NCI-H1092 (cell line): ENCODE data around the gene SLC22A3.
A peak's percentile ranks its signal among the peaks of the same experiment; 100 is the strongest.
"Not testable (repeated sequence)": the region's sequence is repeated elsewhere in the genome, so short reads cannot be mapped to it uniquely, and the experiment has no call there.

Source experiments
- DNase-seq: peaks from one replicate; lab custom pipeline; 2025; lab: John Stamatoyannopoulos, UW

The SLC22A3 gene

DNA sequence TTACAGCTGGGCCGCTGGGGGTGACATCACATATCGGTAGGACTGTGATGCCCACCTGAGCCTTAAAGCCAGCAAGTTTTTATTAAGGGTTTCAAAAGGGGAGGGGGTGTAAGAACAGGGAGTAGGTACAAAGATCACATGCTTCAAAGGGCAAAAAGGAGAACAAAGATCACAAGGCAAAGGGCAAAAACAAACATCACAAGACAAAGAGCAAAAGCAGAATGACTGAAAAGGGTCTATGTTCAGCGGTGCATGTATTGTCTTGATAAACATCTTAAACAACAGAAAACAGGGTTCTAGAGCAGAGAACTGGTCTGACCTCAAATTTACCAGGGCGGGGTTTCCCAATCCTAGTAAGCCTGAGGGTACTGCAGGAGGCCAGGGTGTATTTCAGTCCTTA, 101.6 kb downstream of the SLC22A3 start:
- not testable (repeated sequence) for DNase-seq

DNA sequence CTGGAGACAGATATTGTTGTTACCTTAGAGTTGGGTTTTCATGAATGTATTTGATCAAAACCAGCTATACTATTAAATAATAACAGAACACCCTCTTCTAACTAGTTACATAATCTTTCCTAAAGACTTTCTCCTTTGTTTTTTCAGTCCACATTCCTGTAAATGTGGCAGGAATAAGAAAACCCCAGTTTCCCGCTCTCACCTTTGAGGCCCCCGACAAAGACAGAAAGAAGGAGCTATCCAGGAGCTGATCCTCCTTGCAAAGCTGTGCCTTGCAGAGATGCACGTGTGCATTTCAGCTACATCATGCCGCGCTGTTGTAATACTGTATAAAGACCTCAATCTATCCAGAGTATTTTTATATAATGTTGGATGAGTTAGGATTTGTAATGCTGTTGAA, 102.7 kb downstream of the SLC22A3 start:
- no peak for DNase-seq

DNA sequence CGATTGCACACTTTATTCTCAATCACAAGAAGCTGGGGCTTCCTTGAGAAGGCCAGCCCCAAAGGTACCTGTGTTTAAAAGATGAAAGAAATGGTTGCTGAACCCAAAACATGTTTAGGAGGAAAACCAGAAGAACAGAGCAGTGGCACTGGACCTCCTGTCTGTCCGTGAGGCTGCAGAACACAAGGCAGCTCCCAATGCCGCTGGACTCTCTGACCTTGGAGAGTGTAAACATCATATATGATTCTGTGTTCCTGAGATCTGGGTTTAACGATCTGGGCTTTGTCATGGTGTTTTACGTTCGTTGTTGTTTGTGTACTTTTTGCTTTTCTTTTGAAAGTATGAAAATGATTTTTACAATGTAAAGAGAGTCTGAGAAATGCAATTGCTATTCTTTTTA, 106.1 kb downstream of the SLC22A3 start:
- DNase-seq: no peak

DNA sequence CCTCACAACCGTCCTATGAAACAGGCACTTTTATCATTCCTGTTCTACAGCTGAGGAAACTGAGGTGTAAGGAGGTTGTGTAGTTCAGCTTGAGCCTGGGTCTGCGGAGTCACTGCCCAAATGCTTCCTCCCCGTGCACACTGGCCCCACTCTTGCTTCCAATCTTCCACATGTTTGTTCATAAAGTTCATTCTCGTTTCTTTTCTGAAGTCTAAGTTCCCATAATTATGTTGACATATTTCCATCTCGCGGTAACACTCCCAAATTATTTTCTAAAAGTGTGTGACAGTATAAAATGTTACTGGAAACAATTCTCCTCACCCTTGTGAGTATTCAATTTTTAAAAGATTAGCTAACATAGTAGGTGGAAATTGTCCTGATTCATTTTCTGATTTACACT, 106.9 kb downstream of the SLC22A3 start:
- no peak for DNase-seq

DNA sequence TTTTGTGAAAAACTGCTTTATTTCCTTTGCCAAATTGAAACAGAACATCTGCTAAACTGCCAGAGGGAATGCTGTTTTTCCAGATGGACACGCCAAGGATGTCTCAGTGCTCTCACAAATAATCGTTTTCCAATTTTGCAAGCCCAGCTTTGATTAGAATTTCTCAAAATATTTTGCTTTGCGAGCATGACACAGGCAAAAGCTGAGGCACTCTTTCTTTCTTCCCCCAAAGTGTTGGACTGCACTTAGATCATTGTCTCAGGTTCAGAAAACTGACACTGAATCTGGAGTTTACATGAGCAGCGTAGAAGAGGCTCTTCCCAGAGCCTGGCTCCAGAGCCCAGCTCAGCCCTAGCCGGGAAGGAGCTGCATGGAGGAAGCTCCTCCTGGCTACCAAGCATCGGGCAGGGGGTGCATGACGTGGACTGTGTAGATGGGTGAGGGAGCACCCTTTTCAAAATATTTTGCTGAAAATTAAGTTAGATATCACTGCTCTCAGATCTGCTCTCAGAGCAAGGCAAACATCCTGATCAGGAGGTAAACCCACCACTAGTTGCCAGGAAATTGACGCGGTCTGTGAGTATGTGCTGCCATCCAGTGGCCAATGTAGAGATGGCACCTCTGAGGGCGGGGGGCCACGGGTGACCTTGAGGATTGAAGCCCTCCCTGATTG, 107.5 kb downstream of the SLC22A3 start:
- DNase-seq: peak; percentile 71

DNA sequence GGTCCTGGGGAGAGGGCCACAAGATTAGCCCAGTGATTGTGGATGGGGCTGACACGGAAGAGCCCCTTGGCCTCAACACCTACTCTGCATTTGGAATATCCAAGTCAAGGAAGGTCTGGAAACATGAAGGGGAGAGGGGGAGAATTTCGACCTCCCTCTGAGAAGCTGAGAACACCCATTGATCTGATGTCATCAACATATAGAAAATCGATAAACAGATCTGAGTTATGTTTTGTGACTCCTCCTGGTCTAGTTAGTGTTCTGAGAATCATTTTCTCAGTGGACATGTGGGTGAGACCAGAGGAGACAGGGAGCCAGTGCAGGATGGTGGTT, 108.0 kb downstream of the SLC22A3 start:
- no peak for DNase-seq

DNA sequence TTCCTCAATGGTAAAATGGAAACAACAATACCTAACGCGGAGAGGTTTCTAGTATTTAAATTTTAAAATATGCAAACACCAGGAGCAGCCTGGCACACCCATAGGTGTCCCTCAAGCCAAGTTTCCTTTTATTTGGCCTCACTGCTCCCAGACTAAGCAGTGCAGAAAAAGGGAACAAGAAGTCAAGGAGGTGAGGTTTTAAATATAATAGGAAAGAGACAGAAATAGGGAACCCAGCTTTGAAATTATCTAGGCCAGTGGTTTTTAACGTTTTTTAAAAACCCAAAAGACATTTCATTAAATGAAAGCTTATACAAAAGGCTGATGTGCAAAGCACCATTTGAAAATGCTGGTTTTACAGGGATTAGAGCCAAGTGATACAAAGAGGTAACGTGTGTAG, 109.6 kb downstream of the SLC22A3 start:
- no peak for DNase-seq

DNA sequence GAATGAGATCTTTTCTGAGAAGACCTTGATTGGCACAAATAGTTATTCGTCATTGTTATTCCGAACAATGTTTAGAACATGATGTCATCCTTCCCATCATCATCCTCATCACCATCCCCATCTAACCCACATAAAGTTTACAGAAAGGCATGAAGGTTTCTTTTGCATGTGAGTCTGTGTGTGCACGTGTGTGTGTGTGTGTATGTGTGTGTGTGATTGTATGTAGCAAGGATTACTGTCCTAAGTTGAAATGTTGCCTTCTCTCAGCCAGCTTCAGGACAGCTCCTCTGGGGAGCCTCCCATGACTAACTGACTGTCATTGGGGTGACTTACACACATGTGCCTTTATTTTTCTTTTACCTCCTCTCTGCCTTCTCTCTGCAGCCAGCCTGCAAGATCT, 113.5 kb downstream of the SLC22A3 start:
- no peak for DNase-seq

DNA sequence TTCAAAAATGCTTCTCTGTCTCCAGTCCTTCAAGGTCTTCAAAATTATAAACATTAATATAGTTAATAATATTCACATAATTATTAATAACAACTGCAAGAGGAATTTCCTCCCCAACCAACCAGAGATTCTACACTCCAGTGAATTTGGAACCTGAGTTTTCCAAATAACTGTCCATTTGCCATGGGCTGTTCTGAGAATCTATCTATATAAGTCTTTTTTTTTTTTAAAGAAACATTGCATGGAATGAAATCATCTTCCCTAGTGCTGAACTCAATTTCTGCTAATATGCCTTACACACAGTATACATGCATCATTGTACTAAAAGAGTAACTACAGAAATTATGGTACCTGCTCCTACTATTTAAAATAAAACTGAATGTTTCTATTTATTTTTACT, 113.9 kb downstream of the SLC22A3 start:
- no peak for DNase-seq

DNA sequence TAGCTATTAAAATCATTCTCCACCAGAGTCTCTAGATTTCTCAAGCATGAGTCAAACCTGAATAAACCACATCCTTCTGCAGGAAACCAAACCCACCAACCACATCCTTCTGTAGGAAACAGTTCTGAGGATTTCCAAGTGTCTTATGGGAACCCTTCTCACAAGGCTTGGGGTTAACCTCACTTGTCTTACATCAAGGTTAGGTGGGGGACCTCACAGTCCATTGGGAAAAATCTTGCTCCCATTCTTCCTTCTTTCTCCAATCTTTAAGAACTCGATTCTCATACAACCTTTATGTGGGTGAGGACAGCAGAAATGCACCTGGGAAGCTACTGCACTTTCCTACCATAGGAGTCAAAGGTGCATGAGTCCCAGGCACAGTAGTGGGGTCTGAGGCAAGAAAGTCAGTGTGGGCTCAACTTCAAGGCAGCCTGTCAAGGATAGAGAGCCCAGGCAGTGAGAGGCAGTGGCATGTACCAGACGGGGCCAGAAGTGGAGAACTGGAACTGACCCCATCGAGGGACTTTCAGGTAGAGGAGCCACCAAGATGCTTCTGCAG, 114.5 kb downstream of the SLC22A3 start:
- DNase-seq: no peak

DNA sequence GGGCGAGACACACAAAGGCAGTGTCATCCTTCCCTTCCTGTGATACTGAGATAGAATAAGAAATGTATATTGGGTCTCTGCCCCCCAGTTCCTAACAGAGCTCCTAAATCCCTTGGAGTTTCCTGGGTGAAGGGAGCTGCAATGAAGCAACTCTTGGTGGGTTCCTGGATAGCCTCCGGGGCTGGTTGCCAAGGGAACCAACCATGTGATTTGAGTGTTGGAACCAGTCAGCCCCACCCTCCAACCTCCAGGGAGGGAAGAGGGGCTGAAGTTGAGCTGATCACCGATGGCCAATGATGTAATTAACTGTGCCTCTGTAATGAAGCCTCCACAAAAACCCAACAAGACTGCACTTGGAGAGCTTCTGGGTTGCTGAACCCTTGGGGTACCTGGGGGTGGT, 116.6 kb downstream of the SLC22A3 start:
- DNase-seq: no peak

DNA sequence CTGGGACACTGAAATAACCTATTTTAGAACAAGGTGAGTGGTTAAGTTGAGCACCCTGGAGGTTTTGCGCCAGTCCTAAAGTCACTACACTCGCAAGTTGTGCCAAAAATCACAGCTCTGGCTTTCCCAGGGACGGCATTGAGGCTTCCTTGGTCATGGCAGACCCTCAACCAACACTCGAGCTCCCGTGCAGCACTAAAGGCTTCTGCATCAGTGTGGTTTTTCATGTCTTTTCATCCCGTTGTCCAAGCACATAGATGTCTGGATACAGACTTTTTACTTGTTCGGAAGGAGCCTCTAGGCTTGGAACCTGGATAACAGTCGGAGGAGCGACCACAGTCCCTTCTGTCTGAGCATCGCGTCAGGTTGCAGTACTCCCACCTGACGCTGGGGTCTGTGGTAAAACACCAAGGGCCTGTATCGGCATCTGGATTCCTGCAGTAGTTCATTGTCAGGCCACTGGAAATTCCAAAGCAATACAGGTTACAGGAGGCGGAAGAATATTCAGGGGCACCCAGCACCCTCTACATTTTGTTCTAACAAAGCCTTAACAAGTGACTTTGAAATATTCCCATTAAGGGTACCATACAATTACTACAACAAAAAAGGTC, 119.2 kb downstream of the SLC22A3 start:
- not testable (repeated sequence) for DNase-seq

DNA sequence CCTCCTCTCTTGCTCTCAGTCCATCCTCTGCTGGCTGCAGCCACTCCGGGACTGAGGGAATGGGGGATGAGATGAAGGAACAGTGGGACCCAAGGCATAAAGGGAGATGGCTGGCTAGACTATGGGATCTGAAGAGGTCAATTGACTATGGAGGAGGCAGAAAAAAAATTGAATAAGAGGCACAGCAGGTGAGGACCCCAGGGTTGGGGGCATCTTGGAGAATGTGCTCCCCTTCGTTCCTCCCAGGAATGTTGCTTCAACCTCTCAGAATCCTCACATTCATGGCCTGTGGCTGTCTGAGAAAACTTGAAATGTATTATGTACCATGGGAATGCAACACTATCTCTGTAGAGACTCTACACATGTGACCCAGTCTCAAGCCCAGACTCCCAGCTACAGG, 121.0 kb downstream of the SLC22A3 start:
- no peak for DNase-seq

DNA sequence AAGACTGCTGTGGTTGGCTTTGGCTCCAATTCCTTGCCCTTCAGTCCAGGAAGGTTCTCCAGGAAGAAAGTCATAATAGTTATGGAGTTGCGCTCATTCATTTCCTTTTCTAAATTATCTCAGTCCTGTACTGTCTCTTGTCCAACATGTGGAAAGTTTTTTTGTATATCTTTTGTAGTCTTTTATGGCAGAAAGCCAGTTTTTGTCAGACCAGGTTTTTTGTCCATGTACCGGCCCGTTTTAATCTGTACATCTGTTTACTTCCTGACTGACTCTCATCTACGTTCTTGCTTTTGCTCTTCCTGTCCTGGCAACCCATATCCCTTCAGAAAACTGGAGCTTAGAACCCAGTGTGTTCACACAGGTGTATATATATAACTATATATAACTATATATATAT, 127.9 kb downstream of the SLC22A3 start:
- DNase-seq: not testable (repeated sequence)

DNA sequence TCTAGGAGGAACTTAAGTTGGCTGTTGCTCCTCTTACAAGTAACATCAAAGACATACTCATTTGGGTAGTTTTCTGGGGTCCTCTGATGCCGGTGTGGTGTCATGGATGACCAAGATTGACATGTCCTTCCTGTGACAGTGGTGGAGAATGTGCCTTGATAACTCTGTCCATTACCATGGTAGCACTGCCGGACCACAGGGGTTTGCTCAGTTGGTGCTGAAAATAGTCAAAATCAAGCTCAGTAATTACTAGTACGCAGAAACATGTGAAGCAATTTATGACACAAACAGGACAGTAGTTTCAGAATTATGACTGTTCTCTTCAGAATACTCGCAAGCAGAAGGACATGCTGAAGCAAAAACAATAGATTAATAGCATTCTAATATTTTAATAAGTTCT, 128.9 kb downstream of the SLC22A3 start:
- not testable (repeated sequence) for DNase-seq

DNA sequence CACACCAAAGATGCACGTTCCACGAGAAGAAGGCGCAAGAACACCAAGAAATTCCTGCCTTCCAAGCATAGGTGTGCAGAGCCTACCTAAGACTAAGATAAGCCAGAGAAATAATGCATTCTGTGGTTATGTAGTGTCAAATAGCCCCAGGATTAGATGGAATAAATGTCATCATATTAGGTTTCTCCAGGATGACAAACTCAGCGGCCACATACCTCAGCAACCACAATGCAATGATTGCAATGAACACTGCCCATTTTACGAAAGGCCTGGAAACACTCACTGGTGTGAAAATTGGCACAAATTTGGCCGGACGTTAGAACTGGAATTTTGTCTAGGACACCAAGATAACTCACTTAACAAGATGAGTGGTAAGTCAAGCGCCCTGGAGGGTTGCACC, 129.7 kb downstream of the SLC22A3 start:
- no peak for DNase-seq

DNA sequence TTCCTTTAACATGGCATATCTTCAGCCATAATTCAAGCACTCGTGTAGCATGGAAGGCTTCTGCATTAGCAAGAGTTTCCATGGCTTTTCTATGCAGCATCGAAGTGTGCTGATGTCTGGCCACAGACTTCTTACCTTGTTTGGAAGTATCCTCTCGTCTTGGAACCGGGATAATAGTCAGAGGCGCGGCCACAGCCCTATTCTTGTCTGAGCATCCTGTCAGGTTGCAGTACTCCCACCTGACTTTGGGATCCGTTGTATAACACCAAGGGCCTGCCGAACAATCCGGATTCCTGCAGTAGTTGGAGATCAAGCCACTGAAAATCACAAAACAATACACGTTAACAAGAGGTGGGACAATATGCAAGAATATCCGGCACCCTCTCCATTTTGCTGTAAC, 138.9 kb downstream of the SLC22A3 start:
- DNase-seq: no peak

DNA sequence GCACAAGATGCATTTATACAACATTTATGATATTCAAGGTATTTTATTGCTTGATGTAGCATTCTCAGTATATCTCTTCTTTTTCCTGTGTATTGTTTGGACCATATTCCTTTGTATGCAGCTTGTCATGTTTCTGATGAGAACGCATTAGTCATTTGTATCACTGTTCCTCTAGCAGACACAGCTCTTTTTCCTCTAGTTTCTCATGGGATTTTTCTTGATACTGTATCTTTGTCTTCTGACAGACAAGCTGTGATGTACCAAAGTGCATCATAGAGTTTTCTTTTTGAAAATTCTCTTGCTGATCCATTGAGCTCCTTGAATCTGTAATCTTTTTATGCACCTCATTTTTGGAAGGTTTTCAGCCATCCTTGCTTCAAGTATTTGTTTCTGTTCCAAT, 140.9 kb downstream of the SLC22A3 start:
- no peak for DNase-seq

DNA sequence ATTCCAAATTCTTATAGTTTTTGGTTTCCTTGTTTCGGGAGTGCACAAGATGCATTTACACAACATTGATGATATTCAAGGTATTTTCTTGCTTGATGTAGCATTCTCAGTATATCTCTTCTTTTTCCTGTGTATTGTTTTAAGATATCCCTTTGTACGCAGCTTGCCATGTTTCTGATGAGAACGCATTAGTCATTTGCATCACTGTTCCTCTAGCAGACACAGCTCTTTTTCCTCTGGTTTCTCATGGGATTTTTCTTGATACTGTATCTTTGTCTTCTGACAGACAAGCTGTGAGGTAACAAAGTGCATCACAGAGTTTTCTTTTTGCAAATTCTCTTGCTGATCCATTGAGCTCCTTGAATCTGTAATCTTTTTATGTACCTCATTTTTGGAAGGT, 146.4 kb downstream of the SLC22A3 start:
- DNase-seq: no peak

DNA sequence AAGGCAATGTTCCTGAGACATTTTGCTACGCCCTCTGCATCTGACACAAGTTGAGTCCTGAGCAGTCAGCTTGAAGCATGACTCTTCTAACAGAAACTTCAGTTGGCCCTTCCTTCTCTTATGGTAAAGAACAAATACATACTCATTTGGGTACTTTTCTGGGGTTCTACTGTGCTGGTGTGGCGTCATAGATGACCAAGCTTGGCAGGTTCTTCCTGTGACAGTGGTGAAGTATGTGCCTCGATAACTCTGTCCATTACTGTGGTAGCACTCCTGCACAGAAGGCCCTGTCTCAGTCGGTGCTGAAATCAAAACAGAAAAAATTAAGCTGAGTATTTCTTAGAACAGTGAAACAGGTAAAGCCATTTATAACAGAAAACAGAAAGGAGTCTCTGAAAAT, 152.5 kb downstream of the SLC22A3 start:
- DNase-seq: no peak
